CD4-positive, alpha-beta T cell treated with Interleukin-10 for 1 hour (primary cell): Measurements from ENCODE around the gene APLN.

Experiments used
- DNase-seq: peaks from one replicate; pipeline ENCODE4 v3.0.0-alpha.2; 2020

Gene APLN

GRCh38 chrX:129659861-129660260 lies 5.1 kb upstream of the APLN start:
- DNase-seq, result no peak

DNA sequence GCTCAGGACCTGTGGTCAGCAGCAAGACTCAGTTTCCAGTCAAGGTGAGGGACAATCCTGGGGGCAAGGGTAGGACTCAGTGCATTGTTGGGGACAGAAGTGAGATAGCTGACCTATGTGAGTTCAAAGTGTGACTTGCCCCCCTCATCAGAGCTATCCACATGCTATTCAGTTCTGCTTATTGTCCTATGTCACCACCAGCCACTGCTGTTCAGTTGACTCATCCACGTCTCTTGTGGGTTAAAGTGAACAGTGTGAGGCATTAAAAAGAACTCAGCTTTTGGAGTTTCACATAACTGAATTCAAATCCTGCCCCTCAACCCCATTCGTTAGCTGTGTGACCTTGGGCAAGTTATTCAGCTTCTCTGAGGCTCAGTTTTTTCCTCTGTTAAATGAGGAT lies 4.4 kb upstream of the APLN start:
- no peak for DNase-seq

GRCh38 chrX:129658429-129658828 lies 3.7 kb upstream of the APLN start:
- DNase-seq, result no peak

DNA sequence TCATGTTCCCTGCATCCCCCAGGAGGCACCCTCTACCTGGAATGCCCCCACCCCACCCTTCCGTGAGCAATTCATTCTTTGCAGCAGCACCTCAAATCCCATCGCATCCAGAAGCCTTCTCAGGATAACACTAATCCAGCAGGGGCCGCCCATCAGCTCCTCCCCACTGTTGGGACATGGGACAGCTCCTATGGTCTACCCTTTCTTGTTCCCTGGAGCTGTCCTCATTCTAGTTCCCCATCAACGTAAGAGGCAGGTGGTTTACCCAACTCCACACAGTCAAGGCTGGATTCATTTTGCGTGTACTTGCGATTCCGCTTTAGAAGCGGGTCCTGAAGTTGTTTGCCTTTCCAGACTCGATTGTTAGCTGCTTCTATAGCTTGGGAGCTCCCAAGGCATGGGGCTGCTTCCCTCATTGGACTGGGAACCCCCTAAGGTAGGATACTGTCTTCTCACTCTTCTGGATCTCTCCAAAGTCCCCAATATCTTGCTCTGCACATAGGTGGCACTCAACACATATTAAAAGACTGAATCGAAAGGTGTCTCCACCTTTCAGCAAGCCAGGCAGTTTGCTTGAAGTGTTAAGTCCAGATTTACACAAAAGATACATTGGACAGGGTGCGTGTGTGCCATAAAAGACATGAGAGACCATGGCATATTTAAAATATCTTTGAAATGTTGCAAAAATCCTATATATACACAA lies 942 bp upstream of the APLN start:
- peak; percentile 40 for DNase-seq

GRCh38 chrX:129653971-129654651 lies 645 bp downstream of the APLN start:
- DNase-seq, result no peak

- no peak for DNase-seq
Observed at GRCh38 chrX:129653181-129653970, 1.4 kb downstream of the APLN start.

GRCh38 chrX:129652565-129653169 lies 2.1 kb downstream of the APLN start:
- DNase-seq, result no peak

DNA sequence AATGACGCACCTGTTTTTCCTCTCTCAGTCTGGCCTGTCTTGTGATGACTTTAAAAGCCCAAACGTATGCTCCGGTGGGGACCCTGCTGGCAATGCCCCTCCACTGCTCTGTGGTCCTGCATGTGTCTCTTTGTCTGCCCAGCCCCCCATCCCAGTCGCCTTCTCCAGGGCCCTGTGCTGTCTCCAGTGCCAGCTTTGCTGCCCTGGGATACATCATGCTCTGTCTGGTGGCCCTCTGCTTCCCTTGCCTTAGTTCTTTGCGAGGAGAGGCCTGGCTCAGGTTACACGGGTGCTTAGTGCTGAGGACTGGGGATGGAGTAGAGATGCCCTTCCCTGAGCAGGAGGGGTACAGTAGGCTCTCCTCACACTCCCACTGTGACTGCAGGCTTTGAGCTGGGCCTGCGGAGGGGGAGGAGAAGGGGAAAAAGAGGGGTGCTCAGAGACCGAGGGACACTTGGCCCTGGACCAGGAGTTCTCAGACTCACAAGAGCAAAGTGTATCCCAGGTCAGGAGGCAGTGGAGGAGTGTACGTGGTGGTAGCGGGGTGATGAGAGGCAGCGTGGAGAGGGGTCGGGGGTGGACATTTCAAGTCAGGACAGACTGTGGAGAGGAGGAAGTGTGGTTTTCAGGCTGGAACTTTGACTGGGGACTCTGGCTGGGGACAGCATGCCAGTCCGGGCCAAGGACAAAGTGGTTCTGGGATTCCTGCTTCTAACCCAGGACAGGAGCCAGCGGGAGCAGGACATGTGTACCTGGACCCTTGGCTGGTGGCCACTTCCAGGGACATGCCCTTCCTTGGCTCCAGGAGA lies 2.8 kb downstream of the APLN start:
- no peak for DNase-seq

DNA sequence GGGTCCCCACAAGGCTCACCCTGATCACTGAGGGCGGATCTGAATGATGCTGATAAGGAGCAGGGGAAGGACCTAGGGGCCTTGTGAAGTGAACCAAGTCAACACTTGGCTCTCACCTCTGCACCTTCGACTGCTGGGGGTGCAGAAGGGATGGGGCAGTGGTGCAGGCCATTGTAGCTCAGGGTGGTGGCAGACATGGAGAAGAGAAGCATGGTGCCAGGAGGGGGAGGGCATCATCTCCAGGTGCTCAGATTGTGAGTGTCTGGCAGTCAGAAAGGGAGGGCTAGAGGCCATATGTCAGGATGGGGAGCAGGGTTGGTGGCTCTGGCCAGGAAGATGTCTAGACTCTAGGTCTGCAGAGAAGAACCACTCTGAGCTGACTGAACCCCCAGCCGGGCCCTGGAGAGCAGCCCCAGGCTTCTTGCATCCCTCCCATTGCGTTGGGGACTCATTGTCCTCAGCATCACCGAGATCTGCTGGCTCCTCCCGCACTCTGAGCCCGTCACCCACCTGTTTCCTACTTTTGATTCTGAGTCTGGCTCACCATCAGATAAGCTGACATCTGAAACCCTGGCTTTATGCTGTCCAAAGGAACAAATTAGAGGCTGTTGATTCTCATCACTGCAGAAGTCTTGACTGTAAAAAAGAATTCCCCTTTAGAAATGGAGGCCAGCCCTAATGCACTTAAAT lies 3.8 kb downstream of the APLN start:
- DNase-seq, result no peak

- no peak for DNase-seq
Observed at GRCh38 chrX:129650183-129650689, 4.5 kb downstream of the APLN start.

GRCh38 chrX:129649268-129650182 lies 5.2 kb downstream of the APLN start:
- no peak for DNase-seq

DNA sequence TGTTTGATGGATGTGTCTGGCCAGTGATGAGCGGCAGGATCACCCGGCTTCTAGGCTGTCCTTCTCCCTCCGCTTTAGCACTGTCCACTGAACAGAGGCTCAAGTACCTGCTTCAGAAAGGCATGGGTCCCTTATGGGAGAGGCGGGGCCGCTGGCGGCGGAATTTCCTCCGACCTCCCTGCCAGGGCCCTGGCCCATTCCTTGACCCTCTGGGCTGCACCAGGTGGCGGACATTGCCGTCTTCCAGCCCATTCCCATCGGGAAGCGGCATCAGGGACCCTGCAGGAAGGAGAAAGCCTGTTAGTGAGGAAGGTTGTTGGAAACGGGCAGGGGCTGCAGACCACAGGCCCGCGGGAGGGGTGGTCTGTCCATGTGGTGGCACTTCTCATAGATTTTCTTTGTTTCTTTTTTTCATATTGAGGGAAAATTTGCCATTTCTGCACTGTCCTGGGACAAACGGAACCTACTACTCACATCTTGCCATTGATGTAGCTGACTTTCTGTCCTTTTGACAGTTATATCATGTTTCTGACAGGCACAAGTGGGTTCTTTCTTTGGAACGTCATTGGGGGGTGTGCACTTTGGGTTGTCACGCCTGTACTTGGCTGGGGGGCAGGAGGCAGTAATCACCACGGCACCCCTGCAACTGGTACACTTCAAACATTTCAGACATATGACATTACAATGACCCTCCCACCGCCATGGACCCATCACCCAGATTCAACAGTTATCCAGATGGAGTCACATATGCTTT lies 6.1 kb downstream of the APLN start:
- no peak for DNase-seq

- DNase-seq, result no peak
Observed at GRCh38 chrX:129647418-129648410, 7.0 kb downstream of the APLN start.

DNA sequence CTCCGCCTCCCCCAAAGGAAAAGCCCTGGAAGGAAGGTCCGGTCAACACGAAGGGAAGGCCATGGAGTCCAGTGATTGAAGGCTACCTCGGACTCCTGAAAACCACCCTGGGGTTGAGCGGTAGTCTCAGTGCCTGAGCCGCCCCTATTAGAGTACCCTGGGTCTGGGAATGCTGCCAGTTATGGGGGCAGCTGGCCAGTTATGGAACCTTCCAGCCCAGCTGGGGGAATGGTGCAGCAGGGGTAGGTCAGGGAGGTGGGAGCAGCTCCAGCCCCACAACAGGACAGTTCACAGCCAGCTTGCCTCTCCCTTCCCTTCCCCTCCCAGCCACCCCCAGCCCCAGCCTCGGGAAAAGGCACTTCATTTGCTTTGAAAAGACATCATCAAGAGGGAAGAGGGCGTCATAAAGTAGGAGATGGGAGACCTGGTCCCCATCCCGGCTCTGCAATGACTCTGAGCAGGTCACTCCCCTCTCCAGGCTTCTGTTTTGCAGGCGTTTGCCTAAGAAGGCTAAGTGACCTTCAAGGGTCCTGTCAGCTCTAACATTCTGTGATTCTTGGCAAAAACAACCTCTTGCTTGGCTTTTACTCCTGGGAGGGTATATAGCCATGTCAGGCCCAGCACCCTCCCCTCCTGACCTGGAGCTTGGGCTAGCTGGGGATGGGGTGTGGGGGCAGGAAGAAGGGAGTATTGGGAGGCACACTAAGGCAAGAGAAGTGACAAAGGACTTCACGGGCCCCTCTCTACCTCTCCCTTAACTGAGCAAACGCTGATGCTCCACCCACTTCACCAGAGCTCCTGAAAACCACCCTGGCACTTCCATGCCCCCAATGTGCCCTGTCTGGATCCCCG lies 8.0 kb downstream of the APLN start:
- DNase-seq, result no peak

GRCh38 chrX:129642641-129643040 lies 12.1 kb downstream of the APLN start:
- DNase-seq, result no peak

GRCh38 chrX:129641941-129642340 lies 12.8 kb downstream of the APLN start:
- DNase-seq, result no peak

- no peak for DNase-seq
Observed at GRCh38 chrX:129641469-129641868, 13.3 kb downstream of the APLN start.

- no peak for DNase-seq
Observed at GRCh38 chrX:129640737-129641136, 14.0 kb downstream of the APLN start.
